GM12878 (cell line): ENCODE results near the gene TRAK2. TPM values are rescaled to one million over a fixed set of nuclear protein-coding genes. Genes with fewer than 3 reads are reported as not detected.
A peak's percentile ranks its signal among the peaks of the same experiment; 100 is the strongest.

Source experiments
- ATAC-seq: fragments of 200-7000 bp; cut with Tn5 transposase; 3 replicates; pipeline ENCODE4 v1.9.1; 2020; ENCODE audit warnings: mild to moderate bottlenecking, moderate library complexity
- BruUV-seq: library from RNA; stranded (reverse); fragments of 400-500 nt; replicated peaks from 2 replicates; lab custom pipeline; 2021; lab: Mats Ljungman, UMichigan
- CTCF ChIA-PET: fragments of 300-600 bp; sonication (Branson Sonifier 250); formaldehyde crosslinking; extraction: SDS; loops from one replicate; lab custom pipeline; 2021; ENCODE audit warnings: inconsistent platforms; lab: Yijun Ruan, JAX
- POLR2A ChIA-PET: fragments of 350-600 bp; formaldehyde crosslinking; extraction: SDS; loops from one replicate; lab custom pipeline; 2021; ENCODE audit warnings: inconsistent platforms; lab: Charles Lee
- RAD21 ChIA-PET: fragments of 300-600 bp; sonication (Branson Sonifier 250); formaldehyde crosslinking; loops from one replicate; lab custom pipeline; 2023; ENCODE audit warnings: antibody characterized with exemption; ENCODE audit not compliant: unreplicated experiment; lab: Charles Lee
- SMC1A ChIA-PET: fragments of 300-600 bp; sonication (Branson Sonifier 250); formaldehyde crosslinking; loops from one replicate; lab custom pipeline; 2023; ENCODE audit not compliant: unreplicated experiment, uncharacterized antibody; lab: Charles Lee
- DNase-seq: peaks from one replicate; pipeline ENCODE4 v3.0.0-alpha.2; 2011; ENCODE audit warnings: low read depth, low spot score
- FAIRE-seq: peaks from 3 replicates; lab custom pipeline; 2011; peaks lifted over from hg19 to GRCh38; lab: Jason Lieb, UNC
- H2AFZ ChIP-seq: 2 replicates; pipeline ENCODE4 v1.6.0; 2011; ENCODE audit warnings: low read depth, low read length, control low read depth; ENCODE audit not compliant: control insufficient read depth
- H3K27ac ChIP-seq: 2 replicates; pipeline ENCODE4 v1.5.1; 2011; ENCODE audit warnings: control low read depth; ENCODE audit not compliant: control insufficient read depth, insufficient read depth
- H3K27me3 ChIP-seq, 2 experiments: replicated peaks in 1 of 2; 2 replicates each; pipeline versions ENCODE4 v1.6.0 to v1.6.1; 2011; ENCODE audit warnings: low read length in 1 of 2; ENCODE audit not compliant: control insufficient read depth in 2 of 2, insufficient read depth in 2 of 2
- H3K36me3 ChIP-seq, 2 experiments: 2 replicates each; pipeline ENCODE4 v1.5.1; 2011; ENCODE audit warnings: low read length in 1 of 2; ENCODE audit not compliant: control insufficient read depth in 2 of 2, insufficient read depth in 2 of 2
- H3K4me1 ChIP-seq: 2 replicates; pipeline ENCODE4 v1.6.1; 2011; ENCODE audit warnings: mild to moderate bottlenecking, low read length, moderate library complexity, mixed read lengths; ENCODE audit not compliant: control insufficient read depth, insufficient read depth
- H3K4me2 ChIP-seq: 2 replicates; pipeline ENCODE4 v1.6.0; 2011; ENCODE audit warnings: control low read depth; ENCODE audit not compliant: control insufficient read depth, insufficient read depth
- H3K4me3 ChIP-seq: fragments of 200-600 bp; sonication (generic); 2 replicates; pipeline ENCODE4 v1.5.1; 2016
- H3K79me2 ChIP-seq: 2 replicates; pipeline ENCODE4 v1.6.0; 2011; ENCODE audit warnings: low read length; ENCODE audit not compliant: control insufficient read depth, insufficient read depth
- H3K9ac ChIP-seq: 2 replicates; pipeline ENCODE4 v1.8.0; 2011; ENCODE audit warnings: low read length, control low read depth, mixed read lengths; ENCODE audit not compliant: control insufficient read depth, insufficient read depth
- H3K9me3 ChIP-seq: replicated peaks from 3 replicates; pipeline ENCODE4 v1.5.1; 2011; ENCODE audit warnings: mild to moderate bottlenecking, low read length; ENCODE audit not compliant: control insufficient read depth, insufficient read depth
- H4K20me1 ChIP-seq: 2 replicates; pipeline ENCODE4 v1.6.0; 2011; ENCODE audit not compliant: control insufficient read depth, insufficient read depth
- ASH2L ChIP-seq: fragments of 300-600, 200-600 bp; sonication (generic); IDR thresholded peaks from 2 replicates; pipeline ENCODE4 v1.6.1; 2017; ENCODE audit warnings: low read depth, mild to moderate bottlenecking, borderline replicate concordance
- ATF3 ChIP-seq: IDR thresholded peaks from 2 replicates; pipeline ENCODE4 v1.6.1; 2011; ENCODE audit warnings: low read depth, mild to moderate bottlenecking, low read length, moderate library complexity, borderline replicate concordance; ENCODE audit errors: extremely low read depth
- BACH1 ChIP-seq: fragments of 450-650 bp; IDR thresholded peaks from 2 replicates; pipeline ENCODE4 v1.6.1; 2017; ENCODE audit warnings: mild to moderate bottlenecking, borderline replicate concordance
- CREM ChIP-seq: IDR thresholded peaks from 2 replicates; pipeline ENCODE4 v1.6.1; 2014; ENCODE audit warnings: antibody characterized with exemption, low read depth
- DPF2 ChIP-seq: fragments of 450-650 bp; IDR thresholded peaks from 2 replicates; pipeline ENCODE4 v1.6.1; 2017; ENCODE audit warnings: mild to moderate bottlenecking
- IRF4 ChIP-seq: IDR thresholded peaks from 2 replicates; pipeline ENCODE4 v1.6.1; 2011; ENCODE audit warnings: low read depth, low read length
- NR2C2 ChIP-seq: IDR thresholded peaks from 2 replicates; pipeline ENCODE4 v1.6.1; 2011; ENCODE audit warnings: borderline replicate concordance, low read depth; ENCODE audit not compliant: control insufficient read depth, insufficient read length
- PML ChIP-seq: IDR thresholded peaks from 2 replicates; pipeline ENCODE4 v1.6.1; 2012; ENCODE audit warnings: low read length, inconsistent platforms
- RBBP5 ChIP-seq: fragments of 200-600 bp; sonication (generic); conservative IDR thresholded peaks from 2 replicates; pipeline ENCODE4 v1.6.1; 2016
- RFX5 ChIP-seq: IDR thresholded peaks from 2 replicates; pipeline ENCODE4 v1.6.1; 2011; ENCODE audit warnings: low read depth, low read length, improper control_type of control experiment
- RUNX3 ChIP-seq: IDR thresholded peaks from 2 replicates; pipeline ENCODE4 v1.6.1; 2012; ENCODE audit warnings: low read length, inconsistent platforms
- SREBF1 ChIP-seq: IDR thresholded peaks from 2 replicates; pipeline ENCODE4 v1.6.1; 2012; ENCODE audit warnings: mild to moderate bottlenecking, low read length
- TBL1XR1 ChIP-seq: IDR thresholded peaks from 2 replicates; pipeline ENCODE4 v1.6.1; 2012; ENCODE audit warnings: low read depth, low read length, improper control_type of control experiment
- WRNIP1 ChIP-seq: IDR thresholded peaks from 2 replicates; pipeline ENCODE4 v1.6.1; 2011; ENCODE audit warnings: low read depth, low read length, improper control_type of control experiment, borderline replicate concordance
- YBX1 ChIP-seq: fragments of 450-650 bp; IDR thresholded peaks from 2 replicates; pipeline ENCODE4 v1.6.1; 2016; ENCODE audit warnings: antibody characterized with exemption
- WGBS: methylation state at CpG from one replicate; pipeline ENCODE4 v1.1.6; 2016; ENCODE audit warnings: low lambda C conversion rate; ENCODE audit not compliant: insufficient replicate concordance, insufficient coverage; ENCODE audit errors: missing lambda C conversion rate; 5-methylcytosine and 5-hydroxymethylcytosine counted together
- in situ Hi-C: fragments of 300-500 bp; cut with MboI; formaldehyde crosslinking; loops from 9 replicates; pipeline ENCODE4 v1.14.3; 2018; ENCODE audit warnings: mixed read lengths
- intact Hi-C: fragments of 100-400 bp; cut with micrococcal nuclease; formaldehyde crosslinking; loops from one replicate; pipeline ENCODE4 v1.14.2; 2022; ENCODE audit not compliant: unreplicated experiment
- polyA plus RNA-seq, 11 experiments: library from polyadenylated mRNA; depleted of rRNA in 4 of 11; unstranded in 6 of 11; stranded (reverse) in 5 of 11; fragments of >200 nt; fragmentation: Nextera tagmentation in 4 of 11; fragmentation: Illumina TruSeq in 1 of 11; extraction: Ambion mirVana in 4 of 11; extraction: Trizol in 1 of 11; gene quantifications; 1 replicate in 1 of 11; 2 replicates in 10 of 11; pipeline versions ENCODE4 v1.2.1 to v1.2.3, GENCODE V29; 2011 to 2016; ENCODE audit warnings: inconsistent platforms in 2 of 11, missing spikeins in 2 of 11, low read depth in 1 of 11
- total RNA-seq, 4 experiments: library from RNA; depleted of rRNA in 3 of 4; stranded (reverse); fragments of >200 nt in 3 of 4; fragmentation: Illumina TruSeq in 1 of 4; extraction: Trizol in 1 of 4; gene quantifications; 2 replicates each; pipeline versions ENCODE4 v1.2.1 to v1.2.3, GENCODE V29; 2013 to 2021

The TRAK2 gene
- total and polyA plus RNA-seq, 10 of the 15 experiments (the other 5 are each of a cell fraction or from before 2014, with no cell fraction given): 5.2 to 20.0 (median 11.8) TPM

DNA sequence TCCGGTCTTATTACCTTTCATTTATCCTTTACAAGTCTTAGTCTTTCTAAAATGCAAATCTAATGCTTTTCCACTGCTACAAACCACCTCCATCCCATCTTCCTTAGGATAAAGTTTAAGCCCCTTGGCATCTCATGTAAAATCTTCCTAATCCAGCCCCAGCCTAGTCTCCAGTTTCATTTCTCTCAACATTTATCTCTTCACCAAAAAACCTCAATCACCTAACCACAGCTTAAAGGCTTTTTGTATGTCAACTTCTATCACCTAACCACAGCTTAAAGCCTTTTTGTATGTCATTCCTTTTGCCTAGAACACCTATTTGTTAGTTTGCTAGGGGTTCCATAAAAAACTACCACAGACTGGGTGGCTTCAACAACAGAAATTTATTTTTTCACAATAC is 4.2 kb downstream of the TRAK2 start:
- ChIA-PET CTCF (interaction anchor here (1.7 kb wide), 2 partner anchors 33 to 198 kb away, joined by 3 to 6 read pairs; no protein-coding TSS in a partner anchor), POLR2A (interaction anchor here (0.9 kb wide), 1 partner anchor 41 kb away, joined by 3 read pairs; no protein-coding TSS in a partner anchor), RAD21 (no interaction called here), SMC1A (interaction anchor here (0.7 to 1.9 kb wide), 8 partner anchors 11 to 261 kb away, joined by 3 to 6 read pairs (median 4); no protein-coding TSS in a partner anchor)
- in situ Hi-C loops: no loop called here
- BruUV-seq: no TSS peak
- 100% methylated on average over 1 of the region's 1 CpG for WGBS
- no peak for FAIRE-seq
- no peak overlapping the region for H3K4me3 ChIP-seq
- no peaks in the 10 kb centered on the region for H3K36me3 ChIP-seq
- no peak overlapping the region for H3K9ac ChIP-seq
- no peak overlapping the region for H3K27ac ChIP-seq
- H3K27me3 ChIP-seq: no peaks in the 10 kb centered on the region
- H2AFZ ChIP-seq: no peak overlapping the region
- no peak overlapping the region; the same call in 1 of the 2 replicates for H3K4me2 ChIP-seq
- no peak for DNase-seq
- H3K9me3 ChIP-seq: no peaks in the 10 kb centered on the region
- intact Hi-C loops: no loop called here
- no peaks in the 10 kb centered on the region for H4K20me1 ChIP-seq
- peaks cover 18% of the 10 kb centered on the region for H3K4me1 ChIP-seq
- no peak for ATAC-seq
- H3K79me2 ChIP-seq: peaks cover 14% of the 10 kb centered on the region
- TF ChIP-seq RUNX3 (peak; percentile 73), DPF2 (no peak), IRF4 (no peak), WRNIP1 (no peak), BACH1 (no peak)

- WGBS: 56% methylated on average over 3 of the region's 3 CpGs
- Histone ChIP-seq H3K9ac (no peak overlapping the region), H3K36me3 (no peaks in the 10 kb centered on the region), H4K20me1 (no peaks in the 10 kb centered on the region), H3K9me3 (no peaks in the 10 kb centered on the region), H3K79me2 (peaks cover 5% of the 10 kb centered on the region), H2AFZ (no peak overlapping the region), H3K27ac (no peak overlapping the region), H3K27me3 (no peaks in the 10 kb centered on the region), H3K4me1 (peaks cover 18% of the 10 kb centered on the region), H3K4me3 (no peak overlapping the region), H3K4me2 (no peak overlapping the region)
- no peak for FAIRE-seq
- ChIA-PET RAD21 (no interaction called here), CTCF (interaction anchor here (0.8 to 1.7 kb wide), 2 partner anchors 9 to 31 kb away, joined by 3 to 4 read pairs; no protein-coding TSS in a partner anchor), POLR2A (no interaction called here), SMC1A (interaction anchor here (0.8 to 1.2 kb wide), 4 partner anchors 10 to 212 kb away, joined by 3 to 5 read pairs (median 4); no protein-coding TSS in a partner anchor)
- DNase-seq: no peak
- in situ Hi-C loops: no loop called here
- no peak for ATAC-seq
- no TSS peak for BruUV-seq
- intact Hi-C loops: no loop called here
- TF ChIP-seq TBL1XR1 (no peak), YBX1 (no peak), PML (no peak), ASH2L (no peak), SREBF1 (no peak), ATF3 (no peak), CREM (no peak), RFX5 (no peak), RBBP5 (no peak), NR2C2 (no peak)
Observed at GRCh38 chr2:201444746-201445465, 6.4 kb downstream of the TRAK2 start.
